Uterus (tissue), 2 donors: ENCODE results near the gene PODN.

Source experiments
- CTCF ChIP-seq, 4 experiments: fragments of 200-600 bp in 2 of 4; fragments of 450-650 bp in 2 of 4; sonication (generic) in 2 of 4; IDR thresholded peaks; one replicate each; pipeline ENCODE4 v1.5.1; 2016 to 2019; ENCODE audit warnings: antibody characterized with exemption in 4 of 4, mild to moderate bottlenecking in 2 of 4, moderate library complexity in 1 of 4
- POLR2A ChIP-seq, 2 donors: fragments of 450-650 bp; IDR thresholded peaks; one replicate each; pipeline ENCODE4 v1.6.1; 2016; ENCODE audit warnings: antibody characterized with exemption in 2 of 2, mild to moderate bottlenecking in 1 of 2, moderate library complexity in 1 of 2

GRCh38 chr1:53026254-53026653 is 35.8 kb upstream of the PODN start:
- no peak for TF ChIP-seq CTCF (IDR thresholded peaks at IDR 0.05)
- no peak for TF ChIP-seq POLR2A (IDR thresholded peaks at IDR 0.05)
